Panc1 (cell line): ENCODE results near the gene PMP22. TPM values are rescaled to one million over a fixed set of nuclear protein-coding genes. Genes with fewer than 3 reads are reported as not detected.

Experiments used
- ATAC-seq: fragments of 200-7000 bp; cut with Tn5 transposase; 2 replicates; pipeline ENCODE4 v1.9.1; 2020; ENCODE audit warnings: mild to moderate bottlenecking, moderate library complexity
- BruUV-seq: library from RNA; stranded (reverse); fragments of 400-500 nt; replicated peaks from 2 replicates; lab custom pipeline; 2021; lab: Mats Ljungman, UMichigan
- CTCF ChIA-PET: fragments of 300-600 bp; sonication (Branson Sonifier 250); formaldehyde crosslinking; loops from one replicate; lab custom pipeline; 2022; ENCODE audit warnings: antibody characterized with exemption; lab: Charles Lee
- POLR2A ChIA-PET: fragments of 300-600 bp; sonication (Branson Sonifier 250); formaldehyde crosslinking; loops from one replicate; lab custom pipeline; 2022; ENCODE audit warnings: antibody characterized with exemption; lab: Charles Lee
- DNase-seq: peaks from one replicate; pipeline ENCODE4 v3.0.0-alpha.2; 2010; ENCODE audit warnings: low read depth, low spot score
- H3K27ac ChIP-seq: 2 replicates; pipeline ENCODE4 v1.5.1; 2011; ENCODE audit warnings: mild to moderate bottlenecking, low read length, inconsistent platforms
- H3K27me3 ChIP-seq: fragments of 200-500 bp; sonication (Bioruptor generic); 2 replicates; pipeline ENCODE4 v1.6.0; 2014; ENCODE audit warnings: low read length, inconsistent platforms; ENCODE audit not compliant: control insufficient read depth, insufficient read depth
- H3K36me3 ChIP-seq: fragments of 200-500 bp; sonication (Bioruptor generic); 2 replicates; pipeline ENCODE4 v1.5.1; 2014; ENCODE audit warnings: inconsistent platforms, mild to moderate bottlenecking, low read length, moderate library complexity; ENCODE audit not compliant: control insufficient read depth, insufficient read depth
- H3K4me1 ChIP-seq: 2 replicates; pipeline ENCODE4 v1.5.1; 2011; ENCODE audit warnings: inconsistent platforms, mild to moderate bottlenecking, low read length, moderate library complexity; ENCODE audit not compliant: control insufficient read depth, insufficient read depth
- H3K4me3 ChIP-seq, 2 experiments: 2 replicates each; pipeline ENCODE4 v1.5.1; 2011 to 2012; ENCODE audit warnings: low read depth in 2 of 2, low read length in 2 of 2, mild to moderate bottlenecking in 2 of 2, inconsistent platforms in 1 of 2, moderate library complexity in 1 of 2
- H3K9me3 ChIP-seq: fragments of 200-500 bp; sonication (Bioruptor generic); 2 replicates; pipeline ENCODE4 v1.5.1; 2014; ENCODE audit warnings: low read depth, mild to moderate bottlenecking, inconsistent platforms, low read length, moderate library complexity; ENCODE audit not compliant: control insufficient read depth, insufficient read depth
- CTCF ChIP-seq: fragments of 450-650 bp; IDR thresholded peaks from 2 replicates; pipeline ENCODE4 v1.5.1; 2017; ENCODE audit warnings: mild to moderate bottlenecking
- POLR2AphosphoS5 ChIP-seq: IDR thresholded peaks from 2 replicates; pipeline ENCODE4 v1.6.1; 2012; ENCODE audit warnings: mild to moderate bottlenecking, low read depth, low read length, moderate library complexity
- REST ChIP-seq, 2 experiments: IDR thresholded peaks; 2 replicates each; pipeline ENCODE4 v1.6.1; 2011 to 2012; ENCODE audit warnings: low read depth in 2 of 2, control low read depth in 1 of 2, low read length in 1 of 2, mild to moderate bottlenecking in 1 of 2, moderate library complexity in 1 of 2; ENCODE audit not compliant: insufficient read depth in 1 of 2
- SIN3A ChIP-seq: IDR thresholded peaks from 2 replicates; pipeline ENCODE4 v1.6.1; 2012; ENCODE audit warnings: low read depth, mild to moderate bottlenecking, low read length, moderate library complexity, borderline replicate concordance; ENCODE audit not compliant: insufficient read depth
- TCF7L2 ChIP-seq: IDR thresholded peaks from 2 replicates; pipeline ENCODE4 v1.6.1; 2011; ENCODE audit warnings: mild to moderate bottlenecking, low read depth, low read length, inconsistent platforms
- in situ Hi-C: cut with HindIII; loops from 2 replicates; pipeline ENCODE4 v1.10.0; 2016; ENCODE audit warnings: low sequenced_read_pairs, low pct_unique_long_range_greater_than_20kb
- intact Hi-C: fragments of 100-400 bp; cut with micrococcal nuclease; formaldehyde crosslinking; loops from one replicate; pipeline ENCODE4 v1.10.0; 2022; ENCODE audit not compliant: unreplicated experiment
- total RNA-seq: library from RNA; stranded (reverse); gene quantifications from one replicate; pipeline ENCODE4 v1.2.1, GENCODE V29; 2021; ENCODE audit not compliant: unreplicated experiment

PMP22 gene
- total RNA-seq, 1 experiment from 2014 or later: 6.0 TPM

DNA sequence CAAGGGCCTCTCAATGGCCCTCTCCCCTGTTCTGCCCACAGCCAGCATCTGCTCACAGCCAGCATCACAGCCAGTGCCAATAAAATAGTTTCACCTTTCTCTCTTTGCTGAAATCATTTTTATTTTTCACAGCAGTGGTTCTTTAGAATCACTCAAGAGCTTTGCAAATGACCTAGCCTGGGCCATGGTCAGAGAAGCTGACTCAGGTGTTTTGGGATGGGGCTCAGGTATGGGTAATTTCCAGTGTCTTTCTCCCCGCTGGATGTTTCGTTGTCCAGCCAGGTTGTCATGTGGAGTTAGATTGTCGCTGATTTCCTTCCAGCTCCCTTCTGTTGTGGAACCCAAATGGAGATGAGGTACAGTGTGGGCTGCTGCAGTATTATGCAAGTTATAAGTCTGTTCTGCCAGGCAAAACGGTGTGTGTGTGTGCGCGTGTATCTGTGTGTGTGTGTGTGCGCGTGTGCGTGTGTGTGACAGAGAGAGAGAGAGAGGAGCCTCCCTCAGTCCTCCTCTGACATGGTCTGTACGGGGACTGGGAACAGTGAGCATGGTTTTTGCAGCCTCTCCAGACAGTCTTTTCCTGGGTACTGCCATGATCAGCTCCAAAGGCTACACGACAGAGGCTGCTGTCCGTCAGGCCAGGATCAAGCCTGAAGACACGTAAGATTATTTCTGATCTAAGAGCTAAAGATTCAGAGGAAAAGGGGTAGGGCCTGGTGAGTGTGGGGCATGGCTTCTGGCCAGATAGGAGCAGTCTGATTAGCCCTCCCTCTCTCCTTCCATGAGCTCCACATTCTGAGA, 1.4 kb upstream of the PMP22 start:
- POLR2A ChIA-PET: no interaction called here
- in situ Hi-C loops (no loop called here), intact Hi-C loops (no loop called here)
- no peak for ATAC-seq
- CTCF ChIA-PET: interaction anchor here (0.7 kb wide), 1 partner anchor 236 kb away, joined by 3 read pairs; no protein-coding TSS in a partner anchor
- Histone ChIP-seq H3K27ac (no peak overlapping the region), H3K9me3 (no peaks in the 10 kb centered on the region), H3K27me3 (peaks cover 8% of the 10 kb centered on the region), H3K36me3 (no peaks in the 10 kb centered on the region; the same call in none of the 2 replicates), H3K4me3 (no peak overlapping the region), H3K4me1 (peaks cover 3% of the 10 kb centered on the region; the same call in 1 of the 2 replicates)
- TF ChIP-seq POLR2AphosphoS5 (no peak), REST (IDR thresholded peaks at IDR 0.05; ENCODE audit: insufficient read depth in 1 of 2, low read depth in 2 of 2, low read length in 1 of 2) (no peak), SIN3A (no peak), TCF7L2 (no peak), CTCF (no peak)
- DNase-seq: no peak
- no TSS peak for BruUV-seq

- intact Hi-C loops: no loop called here
- Histone ChIP-seq H3K27ac (no peak overlapping the region), H3K4me3 (no peak overlapping the region), H3K9me3 (no peaks in the 10 kb centered on the region), H3K4me1 (peaks cover 5% of the 10 kb centered on the region; the same call in 1 of the 2 replicates), H3K27me3 (peaks cover 8% of the 10 kb centered on the region), H3K36me3 (no peaks in the 10 kb centered on the region; the same call in none of the 2 replicates)
- ChIA-PET CTCF (no interaction called here), POLR2A (no interaction called here)
- BruUV-seq: no TSS peak
- ATAC-seq (no peak), DNase-seq (no peak)
- TF ChIP-seq CTCF (no peak), POLR2AphosphoS5 (no peak), TCF7L2 (no peak), REST (IDR thresholded peaks at IDR 0.05; ENCODE audit: insufficient read depth in 1 of 2, low read depth in 2 of 2, low read length in 1 of 2) (no peak), SIN3A (no peak)
- in situ Hi-C loops: no loop called here
These were observed 584 bp downstream of the PMP22 start for GRCh38 chr17:15264542-15264941.
